ENCODE results near the gene STT3B. TPM values are rescaled to one million over a fixed set of nuclear protein-coding genes. Genes with fewer than 3 reads are reported as not detected.
"Not testable (repeated sequence)": the region's sequence is repeated elsewhere in the genome, so short reads cannot be mapped to it uniquely, and the experiment has no call there.

Gene STT3B
- total RNA-seq, 1 donor from 2014 or later, result 110 TPM

DNA sequence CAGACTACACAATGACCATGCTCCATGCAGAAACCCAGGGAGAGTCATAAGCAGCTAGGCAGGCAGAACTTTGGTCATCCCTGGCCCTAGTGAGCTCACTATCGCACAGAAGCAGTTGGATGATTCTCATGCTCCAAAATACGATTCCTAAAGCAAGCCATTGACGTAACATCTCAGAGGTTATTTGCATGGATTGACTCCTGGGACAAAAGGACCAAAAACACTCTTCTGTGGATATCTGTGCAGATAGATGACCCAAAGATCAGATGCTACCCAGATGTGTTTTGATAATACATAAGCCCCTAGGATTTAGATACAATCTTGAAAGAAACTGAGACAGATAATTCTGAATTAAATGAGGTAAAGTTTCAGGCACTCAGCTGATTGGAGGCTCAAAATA, 33.4 kb upstream of the STT3B start:
- H3K4me3 ChIP-seq (ENCODE audit: low read depth, low read length), result no peak overlapping the region
- TF ChIP-seq, protein P1, sequence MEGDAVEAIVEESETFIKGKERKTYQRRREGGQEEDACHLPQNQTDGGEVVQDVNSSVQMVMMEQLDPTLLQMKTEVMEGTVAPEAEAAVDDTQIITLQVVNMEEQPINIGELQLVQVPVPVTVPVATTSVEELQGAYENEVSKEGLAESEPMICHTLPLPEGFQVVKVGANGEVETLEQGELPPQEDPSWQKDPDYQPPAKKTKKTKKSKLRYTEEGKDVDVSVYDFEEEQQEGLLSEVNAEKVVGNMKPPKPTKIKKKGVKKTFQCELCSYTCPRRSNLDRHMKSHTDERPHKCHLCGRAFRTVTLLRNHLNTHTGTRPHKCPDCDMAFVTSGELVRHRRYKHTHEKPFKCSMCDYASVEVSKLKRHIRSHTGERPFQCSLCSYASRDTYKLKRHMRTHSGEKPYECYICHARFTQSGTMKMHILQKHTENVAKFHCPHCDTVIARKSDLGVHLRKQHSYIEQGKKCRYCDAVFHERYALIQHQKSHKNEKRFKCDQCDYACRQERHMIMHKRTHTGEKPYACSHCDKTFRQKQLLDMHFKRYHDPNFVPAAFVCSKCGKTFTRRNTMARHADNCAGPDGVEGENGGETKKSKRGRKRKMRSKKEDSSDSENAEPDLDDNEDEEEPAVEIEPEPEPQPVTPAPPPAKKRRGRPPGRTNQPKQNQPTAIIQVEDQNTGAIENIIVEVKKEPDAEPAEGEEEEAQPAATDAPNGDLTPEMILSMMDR (IDR thresholded peaks at IDR 0.05; ENCODE audit: insufficient read depth, low read length, poor library complexity, severe bottlenecking), result no peak
- no peaks in the 10 kb centered on the region for H3K36me3 ChIP-seq (ENCODE audit: control insufficient read depth, insufficient read depth, low read length)
- H3K27me3 ChIP-seq (ENCODE audit: control insufficient read depth, insufficient read depth, low read length), result no peaks in the 10 kb centered on the region
- DNase-seq (ENCODE audit: low read depth), result no peak

GRCh38 chr3:31502803-31503221, 29.9 kb upstream of the STT3B start:
- Histone ChIP-seq H3K4me3 (ENCODE audit: low read depth, low read length) (no peak overlapping the region), H3K27me3 (ENCODE audit: control insufficient read depth, insufficient read depth, low read length) (peaks cover 3% of the 10 kb centered on the region), H3K36me3 (ENCODE audit: control insufficient read depth, insufficient read depth, low read length) (no peaks in the 10 kb centered on the region)
- TF ChIP-seq, protein P1 (IDR thresholded peaks at IDR 0.05; ENCODE audit: insufficient read depth, low read length, poor library complexity, severe bottlenecking), result no peak
- no peak for DNase-seq (ENCODE audit: low read depth)

GRCh38 chr3:31503456-31503855, 29.3 kb upstream of the STT3B start:
- DNase-seq (ENCODE audit: low read depth), result no peak
- Histone ChIP-seq H3K27me3 (ENCODE audit: control insufficient read depth, insufficient read depth, low read length) (peaks cover 3% of the 10 kb centered on the region), H3K4me3 (ENCODE audit: low read depth, low read length) (no peak overlapping the region), H3K36me3 (ENCODE audit: control insufficient read depth, insufficient read depth, low read length) (no peaks in the 10 kb centered on the region)
- TF ChIP-seq, protein P1 (IDR thresholded peaks at IDR 0.05; ENCODE audit: insufficient read depth, low read length, poor library complexity, severe bottlenecking), result no peak

GRCh38 chr3:31504230-31504629, 28.5 kb upstream of the STT3B start:
- peaks cover 3% of the 10 kb centered on the region for H3K27me3 ChIP-seq (ENCODE audit: control insufficient read depth, insufficient read depth, low read length)
- H3K4me3 ChIP-seq (ENCODE audit: low read depth, low read length), result no peak overlapping the region
- no peaks in the 10 kb centered on the region for H3K36me3 ChIP-seq (ENCODE audit: control insufficient read depth, insufficient read depth, low read length)
- no peak for DNase-seq (ENCODE audit: low read depth)
- TF ChIP-seq, protein P1 (IDR thresholded peaks at IDR 0.05; ENCODE audit: insufficient read depth, low read length, poor library complexity, severe bottlenecking), result no peak

DNA sequence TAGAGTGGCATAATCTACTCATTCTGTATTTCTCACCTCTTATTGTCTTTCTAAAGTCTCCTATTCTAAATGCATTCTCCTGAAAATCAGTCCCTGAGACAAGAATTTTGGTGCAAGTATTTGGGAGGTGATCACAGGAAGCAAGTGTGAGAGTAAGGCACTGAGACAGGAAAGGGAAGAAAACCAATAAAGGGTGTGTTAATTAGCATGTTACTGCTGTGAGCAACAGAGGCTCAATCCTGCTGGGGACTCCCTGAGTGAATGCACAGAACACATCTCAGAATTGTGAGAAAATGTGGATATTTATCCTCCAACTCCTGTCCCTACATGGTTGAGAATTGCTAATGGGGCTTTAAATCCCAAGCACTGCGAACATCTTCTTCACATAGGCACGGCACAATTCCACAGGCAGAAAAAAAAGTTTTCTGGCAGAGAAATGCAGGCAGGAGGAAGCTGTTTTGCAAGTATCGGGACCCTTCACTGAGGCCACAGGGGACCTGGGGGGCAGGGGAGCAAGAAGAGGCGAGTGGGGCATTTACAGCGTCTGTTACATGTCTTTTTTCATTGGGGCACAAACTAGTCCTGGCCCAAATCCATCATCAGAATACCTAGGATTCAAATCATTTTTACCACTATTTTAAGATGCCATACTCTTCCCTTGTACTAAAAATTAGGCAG, 27.2 kb upstream of the STT3B start:
- DNase-seq (ENCODE audit: low read depth), result no peak
- peaks cover 3% of the 10 kb centered on the region for H3K27me3 ChIP-seq (ENCODE audit: control insufficient read depth, insufficient read depth, low read length)
- no peaks in the 10 kb centered on the region for H3K36me3 ChIP-seq (ENCODE audit: control insufficient read depth, insufficient read depth, low read length)
- no peak overlapping the region for H3K4me3 ChIP-seq (ENCODE audit: low read depth, low read length)
- TF ChIP-seq, protein P1 (IDR thresholded peaks at IDR 0.05; ENCODE audit: insufficient read depth, low read length, poor library complexity, severe bottlenecking), result no peak

- H3K4me3 ChIP-seq (ENCODE audit: low read depth, low read length); DNase-seq (ENCODE audit: low read depth); H3K27me3 ChIP-seq (ENCODE audit: control insufficient read depth, insufficient read depth, low read length); H3K36me3 ChIP-seq (ENCODE audit: control insufficient read depth, insufficient read depth, low read length): not testable (repeated sequence)
Observed at GRCh38 chr3:31506515-31506914, 26.2 kb upstream of the STT3B start.
